ENCODE measurements around the gene RNF135. TPM values are rescaled to one million over a fixed set of nuclear protein-coding genes. Genes with fewer than 3 reads are reported as not detected.
"Not testable (repeated sequence)": the region's sequence is repeated elsewhere in the genome, so short reads cannot be mapped to it uniquely, and the experiment has no call there.

Gene RNF135
- total RNA-seq, 1 donor from 2014 or later: 4.2 TPM

DNA sequence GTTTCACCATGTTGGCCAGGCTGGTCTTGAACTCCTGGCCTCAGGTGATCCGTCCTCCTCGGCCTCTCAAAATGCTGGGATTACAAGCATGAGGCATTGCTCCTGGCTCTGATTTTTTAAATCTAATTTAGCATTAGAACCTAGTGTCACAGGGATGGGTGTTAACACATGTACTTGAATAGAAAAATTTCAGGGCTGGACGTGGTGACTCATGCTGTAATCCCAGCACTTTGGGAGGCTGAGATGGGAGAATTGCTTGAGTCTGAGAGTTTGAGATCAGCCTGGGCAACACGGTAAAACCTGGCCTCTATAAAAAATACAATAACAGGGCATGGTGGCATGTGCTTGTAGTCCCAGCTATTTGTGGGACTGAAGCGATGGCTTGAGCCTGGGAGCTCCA lies 6.0 kb upstream of the RNF135 start:
- H3K4me1 ChIP-seq: peaks cover 2% of the 10 kb centered on the region
- Mint-ChIP-seq H3K4me1 (peaks cover 17% of the 10 kb centered on the region), H3K27ac (no peak overlapping the region), H3K27me3 (ENCODE audit: insufficient read depth, low read depth) (peaks cover 4% of the 10 kb centered on the region), H3K4me3 (no peak overlapping the region), H3K36me3 (no peaks in the 10 kb centered on the region), H3K9me3 (no peaks in the 10 kb centered on the region)
- H3K9ac ChIP-seq: no peak overlapping the region
- peaks cover 2% of the 10 kb centered on the region for H3F3A ChIP-seq (ENCODE audit: low read depth)
- no peaks in the 10 kb centered on the region for H3K79me2 ChIP-seq (ENCODE audit: low read depth)
- no peaks in the 10 kb centered on the region for H3K9me3 ChIP-seq (ENCODE audit: low read depth)
- no peaks in the 10 kb centered on the region for H4K20me1 ChIP-seq (ENCODE audit: low read depth)
- H3K4me2 ChIP-seq: no peak overlapping the region
- H3K36me3 ChIP-seq: no peaks in the 10 kb centered on the region
- TF ChIP-seq, protein P1, sequence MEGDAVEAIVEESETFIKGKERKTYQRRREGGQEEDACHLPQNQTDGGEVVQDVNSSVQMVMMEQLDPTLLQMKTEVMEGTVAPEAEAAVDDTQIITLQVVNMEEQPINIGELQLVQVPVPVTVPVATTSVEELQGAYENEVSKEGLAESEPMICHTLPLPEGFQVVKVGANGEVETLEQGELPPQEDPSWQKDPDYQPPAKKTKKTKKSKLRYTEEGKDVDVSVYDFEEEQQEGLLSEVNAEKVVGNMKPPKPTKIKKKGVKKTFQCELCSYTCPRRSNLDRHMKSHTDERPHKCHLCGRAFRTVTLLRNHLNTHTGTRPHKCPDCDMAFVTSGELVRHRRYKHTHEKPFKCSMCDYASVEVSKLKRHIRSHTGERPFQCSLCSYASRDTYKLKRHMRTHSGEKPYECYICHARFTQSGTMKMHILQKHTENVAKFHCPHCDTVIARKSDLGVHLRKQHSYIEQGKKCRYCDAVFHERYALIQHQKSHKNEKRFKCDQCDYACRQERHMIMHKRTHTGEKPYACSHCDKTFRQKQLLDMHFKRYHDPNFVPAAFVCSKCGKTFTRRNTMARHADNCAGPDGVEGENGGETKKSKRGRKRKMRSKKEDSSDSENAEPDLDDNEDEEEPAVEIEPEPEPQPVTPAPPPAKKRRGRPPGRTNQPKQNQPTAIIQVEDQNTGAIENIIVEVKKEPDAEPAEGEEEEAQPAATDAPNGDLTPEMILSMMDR (IDR thresholded peaks at IDR 0.05): no peak
- no peak for TF ChIP-seq EZH2 (IDR thresholded peaks at IDR 0.05)
- H3K27me3 ChIP-seq: no peaks in the 10 kb centered on the region
- no peak for DNase-seq (ENCODE audit: low spot score)
- H3K27ac ChIP-seq: no peak overlapping the region
- no peak overlapping the region for H2AFZ ChIP-seq (replicated peaks)
- no peak overlapping the region for H3K4me3 ChIP-seq

DNA sequence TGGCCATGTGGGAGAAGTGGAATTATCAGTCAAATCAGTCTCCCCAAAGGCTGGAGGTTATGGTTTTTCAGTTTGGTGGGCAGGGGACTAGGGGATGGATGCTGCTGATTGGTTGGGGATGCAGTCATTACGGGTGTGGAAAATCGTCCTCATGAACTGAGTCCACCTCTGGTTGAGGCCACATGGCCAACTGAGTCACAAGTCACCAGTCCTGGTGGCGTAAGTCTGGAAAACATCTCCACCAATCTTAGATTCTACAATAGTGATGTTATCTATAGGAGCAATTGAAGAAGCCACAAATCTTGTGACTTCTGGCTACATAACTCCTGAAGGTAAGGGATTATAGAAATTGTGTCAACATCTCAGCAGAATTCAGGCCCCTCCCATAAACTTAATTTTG lies 5.2 kb upstream of the RNF135 start:
- H3K27ac ChIP-seq: no peak overlapping the region
- H3K36me3 ChIP-seq: no peaks in the 10 kb centered on the region
- H3K4me1 ChIP-seq: peaks cover 4% of the 10 kb centered on the region
- no peak overlapping the region for H3K4me2 ChIP-seq
- no peaks in the 10 kb centered on the region for H4K20me1 ChIP-seq (ENCODE audit: low read depth)
- Mint-ChIP-seq H3K27me3 (ENCODE audit: insufficient read depth, low read depth) (peaks cover 4% of the 10 kb centered on the region), H3K9me3 (no peaks in the 10 kb centered on the region), H3K27ac (no peak overlapping the region), H3K36me3 (no peaks in the 10 kb centered on the region), H3K4me3 (no peak overlapping the region), H3K4me1 (peaks cover 25% of the 10 kb centered on the region)
- DNase-seq (ENCODE audit: low spot score): no peak
- no peaks in the 10 kb centered on the region for H3K79me2 ChIP-seq (ENCODE audit: low read depth)
- H2AFZ ChIP-seq (replicated peaks): no peak overlapping the region
- TF ChIP-seq, protein P1 (IDR thresholded peaks at IDR 0.05): no peak
- TF ChIP-seq EZH2phosphoT487 (IDR thresholded peaks at IDR 0.05): no peak
- TF ChIP-seq EZH2 (IDR thresholded peaks at IDR 0.05): no peak
- no peaks in the 10 kb centered on the region for H3K27me3 ChIP-seq
- no peak overlapping the region for H3K9ac ChIP-seq
- peaks cover 10% of the 10 kb centered on the region for H3F3A ChIP-seq (ENCODE audit: low read depth)
- H3K9me3 ChIP-seq (ENCODE audit: low read depth): no peaks in the 10 kb centered on the region
- H3K4me3 ChIP-seq: no peak overlapping the region

DNA sequence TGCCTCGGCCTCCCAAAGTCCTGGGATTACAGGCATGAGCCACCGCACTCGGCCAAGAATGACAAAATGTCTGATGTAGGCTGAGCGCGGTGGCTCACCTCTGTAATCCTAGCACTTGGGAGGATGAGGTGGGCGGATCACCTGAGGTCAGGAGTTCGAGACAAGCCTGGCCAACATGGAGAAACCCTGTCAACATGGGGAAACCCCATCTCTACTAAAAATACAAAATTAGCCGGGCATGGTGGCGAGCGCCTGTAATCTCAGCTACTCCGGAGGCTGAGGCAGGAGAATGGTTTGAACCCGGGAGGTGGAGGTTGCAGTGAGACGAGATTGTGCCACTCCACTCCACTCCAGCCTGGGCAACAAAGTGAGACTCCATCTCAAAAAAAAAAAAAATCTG lies 2.9 kb upstream of the RNF135 start:
- H3K27ac ChIP-seq; H3K9me3 ChIP-seq (ENCODE audit: low read depth); H3K27ac Mint-ChIP-seq; H3K9ac ChIP-seq; H2AFZ ChIP-seq (replicated peaks); H3K4me3 Mint-ChIP-seq; H3K36me3 ChIP-seq; H3K27me3 ChIP-seq; H4K20me1 ChIP-seq (ENCODE audit: low read depth); H3K4me2 ChIP-seq; H3K4me1 ChIP-seq; H3K4me3 ChIP-seq; H3K9me3 Mint-ChIP-seq; DNase-seq (ENCODE audit: low spot score); H3K27me3 Mint-ChIP-seq (ENCODE audit: insufficient read depth, low read depth); H3K36me3 Mint-ChIP-seq: not testable (repeated sequence)
- Histone ChIP-seq H3F3A (ENCODE audit: low read depth) (peaks cover 23% of the 10 kb centered on the region), H3K79me2 (ENCODE audit: low read depth) (peaks cover 15% of the 10 kb centered on the region)
- peaks cover 26% of the 10 kb centered on the region for H3K4me1 Mint-ChIP-seq

DNA sequence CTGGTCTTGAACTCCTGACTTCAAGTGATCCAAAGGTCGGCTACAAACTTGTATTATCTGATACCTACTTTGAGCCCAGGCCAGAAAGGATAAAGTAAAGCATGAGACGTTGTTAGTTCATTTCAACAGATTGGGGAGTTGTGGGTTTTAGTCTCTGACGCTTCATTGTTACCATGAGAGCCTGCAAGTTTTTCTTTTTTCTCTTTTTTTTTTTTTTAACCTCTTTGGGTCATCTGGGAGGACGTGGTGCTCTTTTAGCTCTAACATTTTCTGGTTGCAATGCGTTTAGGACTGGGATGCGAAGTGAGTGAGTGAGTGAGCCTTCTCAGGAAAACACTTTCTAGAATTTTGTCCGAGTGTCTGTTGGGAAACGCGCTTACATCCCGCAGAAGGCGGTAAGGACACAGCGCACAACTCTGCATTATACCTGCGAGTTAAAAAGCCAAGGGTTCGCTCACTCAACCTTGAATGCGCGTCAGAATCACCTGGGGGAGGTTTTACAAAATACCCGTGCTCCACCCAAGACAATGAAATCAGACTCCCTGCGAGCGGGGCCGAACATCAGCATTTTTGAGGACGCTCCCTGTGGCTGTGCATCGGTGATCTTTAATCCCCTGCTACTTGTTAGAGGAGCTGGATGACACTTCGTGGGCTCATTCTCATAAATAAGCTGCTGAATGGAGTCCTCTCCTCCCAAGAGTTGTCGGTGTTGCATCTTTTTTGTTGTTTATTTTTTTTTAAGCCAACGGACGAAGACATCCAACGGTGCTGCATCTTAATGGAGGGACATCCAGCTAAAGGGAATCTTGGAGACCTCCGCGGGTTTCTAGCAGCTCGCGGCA lies 629 bp upstream of the RNF135 start:
- H4K20me1 ChIP-seq (ENCODE audit: low read depth): no peaks in the 10 kb centered on the region
- peak; percentile 54 for DNase-seq (ENCODE audit: low spot score)

More for the DNA sequence above, 629 bp upstream of the RNF135 start:
- H3K9ac ChIP-seq: no peak overlapping the region
- H3K27ac Mint-ChIP-seq: peak overlapping the region; percentile 97
- H2AFZ ChIP-seq (replicated peaks): peak overlapping the region; percentile 87
- H3K9me3 ChIP-seq (ENCODE audit: low read depth): no peaks in the 10 kb centered on the region
- H3K4me1 ChIP-seq: peaks cover 4% of the 10 kb centered on the region
- peaks cover 26% of the 10 kb centered on the region for H3K4me1 Mint-ChIP-seq
- peak overlapping the region; percentile 90 for H3K4me3 Mint-ChIP-seq
- peak overlapping the region; percentile 73 for H3K4me2 ChIP-seq
- peak overlapping the region; percentile 13 for H3K27ac ChIP-seq
- H3K79me2 ChIP-seq (ENCODE audit: low read depth): peaks cover 22% of the 10 kb centered on the region
- H3K36me3 ChIP-seq: no peaks in the 10 kb centered on the region
- TF ChIP-seq EZH2phosphoT487 (IDR thresholded peaks at IDR 0.05) (no peak), EZH2 (IDR thresholded peaks at IDR 0.05) (no peak)
- TF ChIP-seq, protein P1 (IDR thresholded peaks at IDR 0.05): no peak
- H3K27me3 Mint-ChIP-seq (ENCODE audit: insufficient read depth, low read depth): peaks cover 9% of the 10 kb centered on the region
- H3F3A ChIP-seq (ENCODE audit: low read depth): peaks cover 23% of the 10 kb centered on the region
- peak overlapping the region; percentile 51 for H3K4me3 ChIP-seq
- H3K36me3 Mint-ChIP-seq: peaks cover 13% of the 10 kb centered on the region
- no peaks in the 10 kb centered on the region for H3K27me3 ChIP-seq
- H3K9me3 Mint-ChIP-seq: peaks cover 14% of the 10 kb centered on the region

Measured in neural progenitor cell (in vitro differentiated cells).